Body of pancreas (tissue), 4 donors: Measurements from ENCODE around the gene SSH2.

Experiments
- CTCF ChIP-seq, 7 experiments: fragments of 450-650 bp in 4 of 7; fragments of 200-600 bp in 3 of 7; sonication (generic) in 3 of 7; IDR thresholded peaks; one replicate each; pipeline ENCODE4 v1.5.1; 2016 to 2019; ENCODE audit warnings: antibody characterized with exemption in 7 of 7
- POLR2A ChIP-seq, 3 donors: fragments of 450-650 bp; IDR thresholded peaks; one replicate each; pipeline ENCODE4 v1.6.1; 2016; ENCODE audit warnings: antibody characterized with exemption in 3 of 3, mild to moderate bottlenecking in 2 of 3

GRCh38 chr17:29962656-29963055, 32.6 kb upstream of the SSH2 start:
- no peak for TF ChIP-seq CTCF (IDR thresholded peaks at IDR 0.05)
- TF ChIP-seq POLR2A (IDR thresholded peaks at IDR 0.05): no peak
